Measurements from ENCODE around the gene UBE2O. TPM values are rescaled to one million over a fixed set of nuclear protein-coding genes. Genes with fewer than 3 reads are reported as not detected.

Gene UBE2O
- total and polyA plus RNA-seq, 11 donors = 16.0 to 36.1 (median 30.7) TPM

- no peak for TF ChIP-seq POLR2A (IDR thresholded peaks at IDR 0.05)
- no peak for TF ChIP-seq CTCF (IDR thresholded peaks at IDR 0.05)
- peaks cover 0 to 55% (median 45%) of the 10 kb centered on the region in 9 donors for H3K36me3 ChIP-seq
- no peak overlapping the region for H3K27ac ChIP-seq
- H3K4me3 ChIP-seq = no peak overlapping the region
- peaks cover 0 to 13% (median 1%) of the 10 kb centered on the region in 12 donors for H3K4me1 ChIP-seq
- DNase-seq (no peak), ATAC-seq (no peak)
- H3K9me3 ChIP-seq = no peaks in the 10 kb centered on the region
- WGBS, 4 donors = 96 to 98% (median 97%) methylated on average over 6 of the region's 6 CpGs
- intact Hi-C loops (cut with DNase I) = no loop called here
- H3K27me3 ChIP-seq = no peaks in the 10 kb centered on the region
These were observed 111.7 kb downstream of the UBE2O start for GRCh38 chr17:76341301-76341700.

Other genes with a start within 250 kb of the UBE2O start
- 1 to 10 TPM; 3.9 to 7.4 (median 5.2) TPM for gene RNF157, start 212.7 kb downstream of the UBE2O start, total RNA-seq
- gene RNF157, start 212.7 kb downstream of the UBE2O start, polyA plus RNA-seq = 1 to 10 TPM; 3.6 to 5.5 TPM
- 10 to 100 TPM in 8 of 9 donors, 1 to 10 TPM in 1; 8.5 to 49.8 (median 24.5) TPM for gene UBALD2, start 187.8 kb downstream of the UBE2O start, total RNA-seq
- gene UBALD2, start 187.8 kb downstream of the UBE2O start, polyA plus RNA-seq = 10 to 100 TPM; 12.5 to 18.5 TPM
- 1 to 10 TPM; 1.0 to 2.7 (median 1.6) TPM for gene QRICH2, start 144.9 kb downstream of the UBE2O start, total RNA-seq
- 1 to 10 TPM; 2.1 to 2.7 TPM for gene QRICH2, start 144.9 kb downstream of the UBE2O start, polyA plus RNA-seq
- 10 to 100 TPM; 28.2 to 39.7 (median 30.9) TPM for gene PRPSAP1, start 99.2 kb downstream of the UBE2O start, total RNA-seq
- gene PRPSAP1, start 99.2 kb downstream of the UBE2O start, polyA plus RNA-seq = 10 to 100 TPM; 22.7 to 36.1 TPM
- 10 to 100 TPM in 3 of 9 donors, 1 to 10 TPM in 6; 2.6 to 13.8 (median 4.6) TPM for gene SPHK1, start 68.5 kb downstream of the UBE2O start, total RNA-seq
- gene SPHK1, start 68.5 kb downstream of the UBE2O start, polyA plus RNA-seq = 10 to 100 TPM in 1 of 2 donors, 1 to 10 TPM in 1; 2.6 to 20.5 TPM
- not detected for gene AANAT, start 14.5 kb upstream of the UBE2O start, total RNA-seq
- under 1 TPM in 1 of 2 donors, not detected in 1; 0.19 TPM for gene AANAT, start 14.5 kb upstream of the UBE2O start, polyA plus RNA-seq
- 10 to 100 TPM in 7 of 9 donors, 1 to 10 TPM in 2; 6.3 to 49.4 (median 14.1) TPM for gene RHBDF2, start 48.3 kb upstream of the UBE2O start, total RNA-seq
- gene RHBDF2, start 48.3 kb upstream of the UBE2O start, polyA plus RNA-seq = 10 to 100 TPM; 11.7 to 18.3 TPM
- 10 to 100 TPM; 11.8 to 37.9 (median 21.9) TPM for gene CYGB, start 84.6 kb upstream of the UBE2O start, total RNA-seq
- gene CYGB, start 84.6 kb upstream of the UBE2O start, polyA plus RNA-seq = 10 to 100 TPM; 16.7 to 25.9 TPM
- 1 to 10 TPM; 1.1 to 4.9 (median 2.7) TPM for gene PRCD, start 86.9 kb upstream of the UBE2O start, total RNA-seq
- gene PRCD, start 86.9 kb upstream of the UBE2O start, polyA plus RNA-seq = 1 to 10 TPM; 1.2 to 7.6 TPM
- 1 to 10 TPM; 3.3 to 7.8 (median 5.6) TPM for gene ST6GALNAC2, start 132.7 kb upstream of the UBE2O start, total RNA-seq
- gene ST6GALNAC2, start 132.7 kb upstream of the UBE2O start, polyA plus RNA-seq = 1 to 10 TPM; 2.1 to 2.3 TPM
- gene ST6GALNAC1, start 190.6 kb upstream of the UBE2O start, total RNA-seq = 10 to 100 TPM in 1 of 9 donors, 1 to 10 TPM in 8; 1.7 to 10.3 (median 3.5) TPM
- gene ST6GALNAC1, start 190.6 kb upstream of the UBE2O start, polyA plus RNA-seq = 1 to 10 TPM; 3.1 to 4.2 TPM